ENCODE data around the gene NIN.

Gene NIN

GRCh38 chr14:50839048-50839447 is 8.1 kb upstream of the NIN start:
- no peak overlapping the region for H3K27ac ChIP-seq (ENCODE audit: insufficient read depth, low read depth, low read length, poor library complexity, severe bottlenecking)
- no peaks in the 10 kb centered on the region for H3K9me3 ChIP-seq (ENCODE audit: control insufficient read depth, low read length)
- H3K27me3 ChIP-seq (ENCODE audit: control insufficient read depth, insufficient read depth, low read length, poor library complexity, severe bottlenecking) = no peaks in the 10 kb centered on the region
- no peaks in the 10 kb centered on the region for H3K36me3 ChIP-seq (ENCODE audit: control insufficient read depth, insufficient read depth, low read length)
- H3K4me3 ChIP-seq (ENCODE audit: insufficient read depth, low read depth, low read length) = no peak overlapping the region
- H3K4me1 ChIP-seq (ENCODE audit: control insufficient read depth, insufficient read depth, low read length) = peaks cover 6% of the 10 kb centered on the region
- whole genome bisulfite sequencing, 2 experiments = 86 to 91% methylated on average over 1 of the region's 1 CpG

GRCh38 chr14:50837850-50838470 is 7.0 kb upstream of the NIN start:
- no peak overlapping the region for H3K4me3 ChIP-seq (ENCODE audit: insufficient read depth, low read depth, low read length)
- H3K36me3 ChIP-seq (ENCODE audit: control insufficient read depth, insufficient read depth, low read length) = no peaks in the 10 kb centered on the region
- 86 to 91% methylated on average over 2 of the region's 2 CpGs for WGBS, 2 experiments
- peaks cover 6% of the 10 kb centered on the region for H3K4me1 ChIP-seq (ENCODE audit: control insufficient read depth, insufficient read depth, low read length)
- peaks cover 5% of the 10 kb centered on the region for H3K27me3 ChIP-seq (ENCODE audit: control insufficient read depth, insufficient read depth, low read length, poor library complexity, severe bottlenecking)
- H3K9me3 ChIP-seq (ENCODE audit: control insufficient read depth, low read length) = no peaks in the 10 kb centered on the region
- H3K27ac ChIP-seq (ENCODE audit: insufficient read depth, low read depth, low read length, poor library complexity, severe bottlenecking) = no peak overlapping the region

- Histone ChIP-seq H3K4me1 (ENCODE audit: control insufficient read depth, insufficient read depth, low read length) (peaks cover 6% of the 10 kb centered on the region), H3K27me3 (ENCODE audit: control insufficient read depth, insufficient read depth, low read length, poor library complexity, severe bottlenecking) (peaks cover 12% of the 10 kb centered on the region), H3K4me3 (ENCODE audit: insufficient read depth, low read depth, low read length) (no peak overlapping the region), H3K27ac (ENCODE audit: insufficient read depth, low read depth, low read length, poor library complexity, severe bottlenecking) (no peak overlapping the region), H3K9me3 (ENCODE audit: control insufficient read depth, low read length) (no peaks in the 10 kb centered on the region), H3K36me3 (ENCODE audit: control insufficient read depth, insufficient read depth, low read length) (no peaks in the 10 kb centered on the region)
- WGBS, 2 experiments = 93 to 95% methylated on average over 10 of the region's 10 CpGs
Observed at GRCh38 chr14:50837271-50837670, 6.3 kb upstream of the NIN start.

GRCh38 chr14:50836515-50836914 is 5.6 kb upstream of the NIN start:
- Histone ChIP-seq H3K27me3 (ENCODE audit: control insufficient read depth, insufficient read depth, low read length, poor library complexity, severe bottlenecking) (peaks cover 19% of the 10 kb centered on the region), H3K4me3 (ENCODE audit: insufficient read depth, low read depth, low read length) (no peak overlapping the region), H3K36me3 (ENCODE audit: control insufficient read depth, insufficient read depth, low read length) (no peaks in the 10 kb centered on the region), H3K27ac (ENCODE audit: insufficient read depth, low read depth, low read length, poor library complexity, severe bottlenecking) (no peak overlapping the region), H3K4me1 (ENCODE audit: control insufficient read depth, insufficient read depth, low read length) (peaks cover 6% of the 10 kb centered on the region), H3K9me3 (ENCODE audit: control insufficient read depth, low read length) (no peaks in the 10 kb centered on the region)
- 86 to 92% methylated on average over 5 of the region's 5 CpGs for WGBS, 2 experiments

GRCh38 chr14:50835280-50835679 is 4.3 kb upstream of the NIN start:
- peaks cover 22% of the 10 kb centered on the region for H3K27me3 ChIP-seq (ENCODE audit: control insufficient read depth, insufficient read depth, low read length, poor library complexity, severe bottlenecking)
- 86 to 92% methylated on average over 2 of the region's 2 CpGs for WGBS, 2 experiments
- no peak overlapping the region for H3K4me3 ChIP-seq (ENCODE audit: insufficient read depth, low read depth, low read length)
- no peaks in the 10 kb centered on the region for H3K9me3 ChIP-seq (ENCODE audit: control insufficient read depth, low read length)
- H3K36me3 ChIP-seq (ENCODE audit: control insufficient read depth, insufficient read depth, low read length) = no peaks in the 10 kb centered on the region
- H3K4me1 ChIP-seq (ENCODE audit: control insufficient read depth, insufficient read depth, low read length) = peaks cover 4% of the 10 kb centered on the region
- no peak overlapping the region for H3K27ac ChIP-seq (ENCODE audit: insufficient read depth, low read depth, low read length, poor library complexity, severe bottlenecking)

GRCh38 chr14:50834802-50835276 is 3.9 kb upstream of the NIN start:
- Histone ChIP-seq H3K9me3 (ENCODE audit: control insufficient read depth, low read length) (no peaks in the 10 kb centered on the region), H3K27ac (ENCODE audit: insufficient read depth, low read depth, low read length, poor library complexity, severe bottlenecking) (no peak overlapping the region), H3K27me3 (ENCODE audit: control insufficient read depth, insufficient read depth, low read length, poor library complexity, severe bottlenecking) (peaks cover 22% of the 10 kb centered on the region), H3K36me3 (ENCODE audit: control insufficient read depth, insufficient read depth, low read length) (no peaks in the 10 kb centered on the region), H3K4me1 (ENCODE audit: control insufficient read depth, insufficient read depth, low read length) (no peaks in the 10 kb centered on the region), H3K4me3 (ENCODE audit: insufficient read depth, low read depth, low read length) (no peak overlapping the region)
- 90 to 92% methylated on average over 5 of the region's 5 CpGs for WGBS, 2 experiments

GRCh38 chr14:50832935-50833630 is 2.1 kb upstream of the NIN start:
- Histone ChIP-seq H3K27ac (ENCODE audit: insufficient read depth, low read depth, low read length, poor library complexity, severe bottlenecking) (no peak overlapping the region), H3K36me3 (ENCODE audit: control insufficient read depth, insufficient read depth, low read length) (no peaks in the 10 kb centered on the region), H3K4me3 (ENCODE audit: insufficient read depth, low read depth, low read length) (no peak overlapping the region), H3K4me1 (ENCODE audit: control insufficient read depth, insufficient read depth, low read length) (peaks cover 15% of the 10 kb centered on the region), H3K9me3 (ENCODE audit: control insufficient read depth, low read length) (no peaks in the 10 kb centered on the region), H3K27me3 (ENCODE audit: control insufficient read depth, insufficient read depth, low read length, poor library complexity, severe bottlenecking) (peaks cover 28% of the 10 kb centered on the region)
- 87 to 96% methylated on average over 6 of the region's 6 CpGs for WGBS, 2 experiments

GRCh38 chr14:50831726-50832168 is 785 bp upstream of the NIN start:
- Histone ChIP-seq H3K9me3 (ENCODE audit: control insufficient read depth, low read length) (no peaks in the 10 kb centered on the region), H3K36me3 (ENCODE audit: control insufficient read depth, insufficient read depth, low read length) (no peaks in the 10 kb centered on the region), H3K27ac (ENCODE audit: insufficient read depth, low read depth, low read length, poor library complexity, severe bottlenecking) (no peak overlapping the region), H3K4me3 (ENCODE audit: insufficient read depth, low read depth, low read length) (peak overlapping the region; percentile 74), H3K4me1 (ENCODE audit: control insufficient read depth, insufficient read depth, low read length) (peaks cover 17% of the 10 kb centered on the region), H3K27me3 (ENCODE audit: control insufficient read depth, insufficient read depth, low read length, poor library complexity, severe bottlenecking) (peaks cover 32% of the 10 kb centered on the region)
- 5 to 6% methylated on average over 10 of the region's 10 CpGs for WGBS, 2 experiments

- H3K27ac ChIP-seq (ENCODE audit: insufficient read depth, low read depth, low read length, poor library complexity, severe bottlenecking) = peak overlapping the region; percentile 86
- H3K36me3 ChIP-seq (ENCODE audit: control insufficient read depth, insufficient read depth, low read length) = no peaks in the 10 kb centered on the region
- peak overlapping the region; percentile 74 for H3K4me3 ChIP-seq (ENCODE audit: insufficient read depth, low read depth, low read length)
- H3K9me3 ChIP-seq (ENCODE audit: control insufficient read depth, low read length) = no peaks in the 10 kb centered on the region
- peaks cover 32% of the 10 kb centered on the region for H3K27me3 ChIP-seq (ENCODE audit: control insufficient read depth, insufficient read depth, low read length, poor library complexity, severe bottlenecking)
- WGBS, 2 experiments = 0% methylated on average over 93 of the region's 93 CpGs
- H3K4me1 ChIP-seq (ENCODE audit: control insufficient read depth, insufficient read depth, low read length) = peaks cover 17% of the 10 kb centered on the region
Observed at GRCh38 chr14:50830044-50830931, 674 bp downstream of the NIN start.
